Right atrium auricular region (tissue), 2 donors: ENCODE measurements around the gene ATP2C1. TPM values are rescaled to one million over a fixed set of nuclear protein-coding genes. Genes with fewer than 3 reads are reported as not detected.

Experiments
- DNase-seq: peaks from one replicate; pipeline ENCODE4 v3.0.0-alpha.2; 2019; ENCODE audit warnings: low spot score
- H3K27ac ChIP-seq, 2 donors: fragments of 200-600 bp; sonication (generic); 1 replicate in 1 of 2; 2 replicates in 1 of 2; pipeline ENCODE4 v1.5.1; 2016 to 2019
- H3K27me3 ChIP-seq, 2 donors: fragments of 200-600 bp; sonication (generic); one replicate each; pipeline versions ENCODE4 v1.5.1 to v1.6.0; 2017 to 2019
- H3K36me3 ChIP-seq: fragments of 200-600 bp; sonication (generic); one replicate; pipeline ENCODE4 v1.5.1; 2016
- H3K4me1 ChIP-seq, 2 donors: fragments of 200-600 bp; sonication (generic); one replicate each; pipeline versions ENCODE4 v1.5.1 to v1.6.0; 2017 to 2019
- H3K4me3 ChIP-seq, 2 donors: fragments of 200-600 bp; sonication (generic); 1 replicate in 1 of 2; 2 replicates in 1 of 2; pipeline ENCODE4 v1.5.1; 2017 to 2019; ENCODE audit warnings: mild to moderate bottlenecking in 1 of 2, moderate library complexity in 1 of 2
- H3K9me3 ChIP-seq, 2 donors: fragments of 200-600 bp; sonication (generic); one replicate each; pipeline ENCODE4 v1.5.1; 2019
- CTCF ChIP-seq, 2 donors: fragments of 200-600 bp; sonication (generic); IDR thresholded peaks; one replicate each; pipeline ENCODE4 v1.5.1; 2019; ENCODE audit warnings: antibody characterized with exemption in 2 of 2
- total RNA-seq, 2 donors: library from RNA; depleted of rRNA; stranded (reverse); fragments of >200 nt; gene quantifications; one replicate each; pipeline ENCODE4 v1.1.0, GENCODE V29; 2016

ATP2C1 gene
- total RNA-seq, 2 donors from 2014 or later, result 49.8 to 51.8 TPM

GRCh38 chr3:130934442-130935089, 40.7 kb downstream of the ATP2C1 start:
- TF ChIP-seq CTCF (IDR thresholded peaks at IDR 0.05), result no peak
- H3K4me1 ChIP-seq, result no peaks in the 10 kb centered on the region
- no peaks in the 10 kb centered on the region for H3K27me3 ChIP-seq
- no peak overlapping the region for H3K4me3 ChIP-seq
- peaks cover 12% of the 10 kb centered on the region for H3K36me3 ChIP-seq
- H3K9me3 ChIP-seq, result no peaks in the 10 kb centered on the region
- no peak overlapping the region for H3K27ac ChIP-seq
- DNase-seq, result no peak

- no peak for DNase-seq
- Histone ChIP-seq H3K27me3 (no peaks in the 10 kb centered on the region), H3K36me3 (peaks cover 12% of the 10 kb centered on the region), H3K9me3 (no peaks in the 10 kb centered on the region), H3K4me1 (no peaks in the 10 kb centered on the region), H3K4me3 (no peak overlapping the region), H3K27ac (no peak overlapping the region)
- TF ChIP-seq CTCF (IDR thresholded peaks at IDR 0.05), result no peak
These were observed 42.0 kb downstream of the ATP2C1 start for GRCh38 chr3:130935761-130936492.

GRCh38 chr3:130939753-130940152, 45.9 kb downstream of the ATP2C1 start:
- peaks cover 35% of the 10 kb centered on the region for H3K36me3 ChIP-seq
- no peak for DNase-seq
- no peak overlapping the region for H3K27ac ChIP-seq
- H3K4me3 ChIP-seq, result no peak overlapping the region
- H3K9me3 ChIP-seq, result no peaks in the 10 kb centered on the region
- H3K4me1 ChIP-seq, result no peaks in the 10 kb centered on the region
- H3K27me3 ChIP-seq, result no peaks in the 10 kb centered on the region
- TF ChIP-seq CTCF (IDR thresholded peaks at IDR 0.05), result no peak

- no peaks in the 10 kb centered on the region for H3K9me3 ChIP-seq
- no peak overlapping the region for H3K4me3 ChIP-seq
- no peak for DNase-seq
- no peak for TF ChIP-seq CTCF (IDR thresholded peaks at IDR 0.05)
- H3K27ac ChIP-seq, result no peak overlapping the region
- H3K27me3 ChIP-seq, result no peaks in the 10 kb centered on the region
- peaks cover 26% of the 10 kb centered on the region for H3K36me3 ChIP-seq
- H3K4me1 ChIP-seq, result no peaks in the 10 kb centered on the region
These were observed 47.9 kb downstream of the ATP2C1 start for GRCh38 chr3:130941793-130942192.

GRCh38 chr3:130946882-130947281, 53.0 kb downstream of the ATP2C1 start:
- Histone ChIP-seq H3K27me3 (no peaks in the 10 kb centered on the region), H3K36me3 (peaks cover 29% of the 10 kb centered on the region)
- no peak for DNase-seq

More at GRCh38 chr3:130946882-130947281, 53.0 kb downstream of the ATP2C1 start:
- Histone ChIP-seq H3K4me1 (no peaks in the 10 kb centered on the region), H3K4me3 (no peak overlapping the region), H3K27ac (no peak overlapping the region), H3K9me3 (peaks cover 0 to 12% of the 10 kb centered on the region in 2 donors)
- TF ChIP-seq CTCF (IDR thresholded peaks at IDR 0.05), result no peak
